CD8-positive, alpha-beta memory T cell (primary cell): ENCODE measurements around the gene MAP3K7. TPM values are rescaled to one million over a fixed set of nuclear protein-coding genes. Genes with fewer than 3 reads are reported as not detected.
A peak's percentile ranks its signal among the peaks of the same experiment; 100 is the strongest.

Experiments used
- CTCF ChIA-PET: fragments of 350-600 bp; sonication (Branson Sonifier 250); formaldehyde crosslinking; loops from one replicate; lab custom pipeline; 2021; ENCODE audit warnings: antibody characterized with exemption; lab: Charles Lee
- POLR2A ChIA-PET: fragments of 350-600 bp; sonication (Branson Sonifier 250); formaldehyde crosslinking; loops from one replicate; lab custom pipeline; 2021; ENCODE audit warnings: antibody characterized with exemption; lab: Charles Lee
- DNase-seq, 5 donors: peaks; one replicate each; pipeline versions ENCODE4 v3.0.0 to v3.0.0-alpha.2; 2020 to 2022; ENCODE audit warnings: mixed read lengths in 1 of 5
- H3K27ac ChIP-seq: one replicate; pipeline ENCODE4 v1.7.0; 2013; ENCODE audit warnings: low read depth, mild to moderate bottlenecking, low read length, moderate library complexity
- H3K27me3 ChIP-seq: 2 replicates; pipeline ENCODE4 v1.7.0; 2013; ENCODE audit warnings: low read length, mild to moderate bottlenecking; ENCODE audit not compliant: insufficient read depth, poor library complexity, severe bottlenecking
- H3K36me3 ChIP-seq: 2 replicates; pipeline ENCODE4 v1.7.0; 2013; ENCODE audit warnings: mild to moderate bottlenecking, low read length, moderate library complexity; ENCODE audit not compliant: insufficient read depth
- H3K4me1 ChIP-seq: 2 replicates; pipeline ENCODE4 v1.7.0; 2013; ENCODE audit warnings: mild to moderate bottlenecking, low read length, moderate library complexity; ENCODE audit not compliant: insufficient read depth
- H3K4me3 ChIP-seq: 2 replicates; pipeline ENCODE4 v1.7.0; 2013; ENCODE audit warnings: mild to moderate bottlenecking, low read length
- H3K9me3 ChIP-seq: 2 replicates; pipeline ENCODE4 v1.7.0; 2013; ENCODE audit warnings: mild to moderate bottlenecking, low read length
- H3K27ac Mint-ChIP-seq, 8 donors: one replicate each; pipeline ENCODE4 v1.8.0; 2020 to 2021; ENCODE audit warnings: mixed read lengths in 8 of 8, mild to moderate bottlenecking in 6 of 8, inconsistent platforms in 3 of 8, moderate library complexity in 3 of 8
- H3K27me3 Mint-ChIP-seq, 2 donors: one replicate each; pipeline ENCODE4 v1.8.0; 2020 to 2021; ENCODE audit warnings: mixed read lengths in 2 of 2, mild to moderate bottlenecking in 1 of 2, moderate library complexity in 1 of 2
- H3K36me3 Mint-ChIP-seq, 3 donors: one replicate each; pipeline ENCODE4 v1.8.0; 2020 to 2021; ENCODE audit warnings: mixed read lengths in 3 of 3, inconsistent platforms in 1 of 3, mild to moderate bottlenecking in 1 of 3
- H3K4me1 Mint-ChIP-seq, 3 donors: one replicate each; pipeline ENCODE4 v1.8.0; 2020 to 2021; ENCODE audit warnings: mixed read lengths in 3 of 3, inconsistent platforms in 1 of 3, mild to moderate bottlenecking in 1 of 3
- H3K4me3 Mint-ChIP-seq, 7 donors: one replicate each; pipeline ENCODE4 v1.8.0; 2020 to 2021; ENCODE audit warnings: mixed read lengths in 7 of 7, mild to moderate bottlenecking in 6 of 7, moderate library complexity in 4 of 7, inconsistent platforms in 2 of 7
- H3K9me3 Mint-ChIP-seq, 5 donors: one replicate each; pipeline ENCODE4 v1.8.0; 2020 to 2022; ENCODE audit warnings: mixed read lengths in 5 of 5, mild to moderate bottlenecking in 3 of 5, moderate library complexity in 2 of 5, inconsistent platforms in 1 of 5
- polyA plus RNA-seq: library from polyadenylated mRNA; unstranded; fragments of 300-500 nt; fragmentation: Illumina TruSeq; gene quantifications from one replicate; pipeline ENCODE4 v1.2.3, GENCODE V29; 2021
- total RNA-seq, 2 experiments: library from RNA; stranded (reverse); gene quantifications; one replicate each; pipeline ENCODE4 v1.2.3, GENCODE V29; 2021

The MAP3K7 gene
- total and polyA plus RNA-seq, 3 experiments from 2014 or later = 20.8 to 24.8 (median 23.7) TPM

GRCh38 chr6:90547079-90547478 lies 39.8 kb downstream of the MAP3K7 start:
- no peaks in the 10 kb centered on the region for H3K9me3 Mint-ChIP-seq
- CTCF ChIA-PET = interaction anchor here (0.9 kb wide), 1 partner anchor 22 kb away, joined by 3 read pairs; no protein-coding TSS in a partner anchor

GRCh38 chr6:90545448-90545847 lies 41.4 kb downstream of the MAP3K7 start:
- H3K4me3 ChIP-seq = no peak overlapping the region
- Mint-ChIP-seq H3K9me3 (no peaks in the 10 kb centered on the region), H3K27ac (no peak overlapping the region), H3K4me1 (no peaks in the 10 kb centered on the region), H3K4me3 (no peak overlapping the region), H3K27me3 (no peaks in the 10 kb centered on the region), H3K36me3 (peaks cover 15 to 82% (median 50%) of the 10 kb centered on the region in 3 donors)
- POLR2A ChIA-PET = no interaction called here
- H3K4me1 ChIP-seq = no peaks in the 10 kb centered on the region
- CTCF ChIA-PET = no interaction called here
- no peak for DNase-seq
- H3K36me3 ChIP-seq = peaks cover 23% of the 10 kb centered on the region
- H3K27me3 ChIP-seq = no peaks in the 10 kb centered on the region
- no peak overlapping the region for H3K27ac ChIP-seq
- H3K9me3 ChIP-seq = no peaks in the 10 kb centered on the region

More at GRCh38 chr6:90547079-90547478, 39.8 kb downstream of the MAP3K7 start:
- DNase-seq = no peak
- Histone ChIP-seq H3K27ac (no peak overlapping the region), H3K36me3 (peaks cover 23% of the 10 kb centered on the region), H3K27me3 (no peaks in the 10 kb centered on the region), H3K9me3 (no peaks in the 10 kb centered on the region), H3K4me3 (no peak overlapping the region), H3K4me1 (no peaks in the 10 kb centered on the region)
- Mint-ChIP-seq H3K36me3 (peaks cover 15 to 87% (median 56%) of the 10 kb centered on the region in 3 donors), H3K27me3 (no peaks in the 10 kb centered on the region), H3K27ac (no peak overlapping the region), H3K4me3 (no peak overlapping the region), H3K4me1 (no peaks in the 10 kb centered on the region)
- POLR2A ChIA-PET = no interaction called here

GRCh38 chr6:90544741-90545140 lies 42.1 kb downstream of the MAP3K7 start:
- no peak for DNase-seq
- Histone ChIP-seq H3K4me3 (no peak overlapping the region), H3K36me3 (peaks cover 23% of the 10 kb centered on the region), H3K9me3 (no peaks in the 10 kb centered on the region), H3K27ac (no peak overlapping the region), H3K27me3 (no peaks in the 10 kb centered on the region), H3K4me1 (no peaks in the 10 kb centered on the region)
- H3K27me3 Mint-ChIP-seq = no peaks in the 10 kb centered on the region
- H3K27ac Mint-ChIP-seq = peak overlapping the region in 1 of 8 donors; percentile 34
- no peak overlapping the region for H3K4me3 Mint-ChIP-seq
- peaks cover 15 to 75% (median 50%) of the 10 kb centered on the region in 3 donors for H3K36me3 Mint-ChIP-seq
- H3K4me1 Mint-ChIP-seq = no peaks in the 10 kb centered on the region
- no peaks in the 10 kb centered on the region for H3K9me3 Mint-ChIP-seq
- ChIA-PET POLR2A (interaction anchor here (0.6 kb wide), 1 partner anchor 823 kb away, joined by 5 read pairs; no protein-coding TSS in a partner anchor), CTCF (no interaction called here)

GRCh38 chr6:90544081-90544480 lies 42.8 kb downstream of the MAP3K7 start:
- ChIA-PET CTCF (no interaction called here), POLR2A (interaction anchor here (0.6 kb wide), 1 partner anchor 822 kb away, joined by 5 read pairs; no protein-coding TSS in a partner anchor)
- peaks cover 10 to 69% (median 45%) of the 10 kb centered on the region in 3 donors for H3K36me3 Mint-ChIP-seq
- no peaks in the 10 kb centered on the region for H3K27me3 Mint-ChIP-seq
- no peak overlapping the region for H3K27ac ChIP-seq
- H3K27me3 ChIP-seq = no peaks in the 10 kb centered on the region
- DNase-seq = no peak
- no peaks in the 10 kb centered on the region for H3K9me3 Mint-ChIP-seq
- no peaks in the 10 kb centered on the region for H3K4me1 Mint-ChIP-seq
- no peak overlapping the region for H3K4me3 Mint-ChIP-seq
- peaks cover 22% of the 10 kb centered on the region for H3K36me3 ChIP-seq
- H3K9me3 ChIP-seq = no peaks in the 10 kb centered on the region
- H3K27ac Mint-ChIP-seq = peak overlapping the region in 1 of 8 donors; percentile 30
- H3K4me1 ChIP-seq = no peaks in the 10 kb centered on the region
- no peak overlapping the region for H3K4me3 ChIP-seq

GRCh38 chr6:90541221-90541620 lies 45.7 kb downstream of the MAP3K7 start:
- no peak for DNase-seq
- Histone ChIP-seq H3K4me1 (no peaks in the 10 kb centered on the region), H3K36me3 (peaks cover 8% of the 10 kb centered on the region), H3K9me3 (no peaks in the 10 kb centered on the region), H3K27me3 (no peaks in the 10 kb centered on the region), H3K4me3 (no peak overlapping the region), H3K27ac (no peak overlapping the region)
- no peak overlapping the region for H3K4me3 Mint-ChIP-seq
- ChIA-PET CTCF (no interaction called here), POLR2A (no interaction called here)
- no peaks in the 10 kb centered on the region for H3K9me3 Mint-ChIP-seq
- peaks cover 5 to 63% (median 33%) of the 10 kb centered on the region in 3 donors for H3K36me3 Mint-ChIP-seq
- H3K4me1 Mint-ChIP-seq = no peaks in the 10 kb centered on the region
- H3K27ac Mint-ChIP-seq = no peak overlapping the region
- H3K27me3 Mint-ChIP-seq = no peaks in the 10 kb centered on the region

- H3K27me3 Mint-ChIP-seq = no peaks in the 10 kb centered on the region
- Histone ChIP-seq H3K9me3 (no peaks in the 10 kb centered on the region), H3K27ac (no peak overlapping the region), H3K4me3 (no peak overlapping the region), H3K27me3 (no peaks in the 10 kb centered on the region), H3K36me3 (peaks cover 6% of the 10 kb centered on the region), H3K4me1 (no peaks in the 10 kb centered on the region)
- CTCF ChIA-PET = no interaction called here
- no peaks in the 10 kb centered on the region for H3K9me3 Mint-ChIP-seq
- H3K27ac Mint-ChIP-seq = peak overlapping the region in 2 of 8 donors; percentile 0 to 68
- H3K36me3 Mint-ChIP-seq = peaks cover 0 to 56% (median 22%) of the 10 kb centered on the region in 3 donors
- no peak overlapping the region for H3K4me3 Mint-ChIP-seq
- DNase-seq = no peak
- no peaks in the 10 kb centered on the region for H3K4me1 Mint-ChIP-seq
- POLR2A ChIA-PET = no interaction called here
Measured at GRCh38 chr6:90538278-90539046, 48.4 kb downstream of the MAP3K7 start.

- H3K9me3 Mint-ChIP-seq = no peaks in the 10 kb centered on the region
- no peak overlapping the region for H3K4me3 Mint-ChIP-seq
- peaks cover 0 to 57% (median 21%) of the 10 kb centered on the region in 3 donors for H3K36me3 Mint-ChIP-seq
- POLR2A ChIA-PET = no interaction called here
- DNase-seq = no peak
- Histone ChIP-seq H3K36me3 (peaks cover 6% of the 10 kb centered on the region), H3K4me1 (no peaks in the 10 kb centered on the region), H3K27me3 (no peaks in the 10 kb centered on the region), H3K4me3 (no peak overlapping the region), H3K27ac (no peak overlapping the region), H3K9me3 (no peaks in the 10 kb centered on the region)
- no peaks in the 10 kb centered on the region for H3K27me3 Mint-ChIP-seq
- H3K4me1 Mint-ChIP-seq = no peaks in the 10 kb centered on the region
- CTCF ChIA-PET = no interaction called here
- peak overlapping the region in 2 of 8 donors; percentile 7 to 14 for H3K27ac Mint-ChIP-seq
Measured at GRCh38 chr6:90537723-90538258, 49.1 kb downstream of the MAP3K7 start.

GRCh38 chr6:90537027-90537426 lies 49.8 kb downstream of the MAP3K7 start:
- CTCF ChIA-PET = no interaction called here
- no peak overlapping the region for H3K27ac Mint-ChIP-seq
- no peaks in the 10 kb centered on the region for H3K27me3 ChIP-seq
- H3K36me3 Mint-ChIP-seq = peaks cover 0 to 59% (median 16%) of the 10 kb centered on the region in 3 donors
- H3K9me3 ChIP-seq = no peaks in the 10 kb centered on the region
- no peaks in the 10 kb centered on the region for H3K9me3 Mint-ChIP-seq
- no peak for DNase-seq
- no peaks in the 10 kb centered on the region for H3K4me1 Mint-ChIP-seq
- no peak overlapping the region for H3K4me3 Mint-ChIP-seq
- H3K36me3 ChIP-seq = peaks cover 6% of the 10 kb centered on the region
- H3K4me1 ChIP-seq = no peaks in the 10 kb centered on the region
- no peak overlapping the region for H3K27ac ChIP-seq
- H3K4me3 ChIP-seq = no peak overlapping the region
- POLR2A ChIA-PET = no interaction called here
- no peaks in the 10 kb centered on the region for H3K27me3 Mint-ChIP-seq
